Mesendoderm (in vitro differentiated cells): ENCODE results near the gene IRAG1.

Source experiments
- DNase-seq: peaks from one replicate; pipeline ENCODE4 v3.0.0; 2013
- H2AK5ac ChIP-seq: 2 replicates; pipeline ENCODE4 v1.6.1; 2013; ENCODE audit warnings: low read length, inconsistent platforms
- H2BK120ac ChIP-seq: 2 replicates; pipeline ENCODE4 v1.6.1; 2013; ENCODE audit warnings: low read depth, mild to moderate bottlenecking, low read length, moderate library complexity, mixed read lengths
- H2BK15ac ChIP-seq: replicated peaks from 2 replicates; pipeline ENCODE4 v1.6.1; 2013; ENCODE audit warnings: low read depth, mild to moderate bottlenecking, moderate library complexity
- H2BK5ac ChIP-seq: 2 replicates; pipeline ENCODE4 v1.6.1; 2013; ENCODE audit warnings: low read length, inconsistent platforms
- H3K18ac ChIP-seq: 2 replicates; pipeline ENCODE4 v1.6.1; 2013; ENCODE audit warnings: mild to moderate bottlenecking, low read length, mixed read lengths
- H3K23ac ChIP-seq: one replicate; pipeline ENCODE4 v1.6.1; 2013; ENCODE audit warnings: low read length
- H3K27ac ChIP-seq: 2 replicates; pipeline ENCODE4 v1.5.1; 2013; ENCODE audit warnings: low read depth, mild to moderate bottlenecking, inconsistent platforms, low read length, moderate library complexity
- H3K27me3 ChIP-seq: 2 replicates; pipeline ENCODE4 v1.6.1; 2013; ENCODE audit warnings: low read length, control low read depth, mild to moderate bottlenecking, inconsistent platforms; ENCODE audit not compliant: insufficient read depth, poor library complexity
- H3K36me3 ChIP-seq: 2 replicates; pipeline ENCODE4 v1.6.1; 2013; ENCODE audit warnings: low read length, inconsistent platforms; ENCODE audit not compliant: control insufficient read depth, insufficient read depth
- H3K4ac ChIP-seq: one replicate; pipeline ENCODE4 v1.6.1; 2013; ENCODE audit warnings: low read depth, mild to moderate bottlenecking, low read length, moderate library complexity
- H3K4me1 ChIP-seq: 2 replicates; pipeline ENCODE4 v1.6.1; 2013; ENCODE audit warnings: low read depth, low read length, inconsistent platforms; ENCODE audit not compliant: control insufficient read depth
- H3K4me2 ChIP-seq: 2 replicates; pipeline ENCODE4 v1.6.1; 2013; ENCODE audit warnings: low read length
- H3K4me3 ChIP-seq: 2 replicates; pipeline ENCODE4 v1.5.1; 2013; ENCODE audit warnings: mild to moderate bottlenecking, low read length
- H3K56ac ChIP-seq: one replicate; pipeline ENCODE4 v1.6.1; 2013; ENCODE audit warnings: low read length
- H3K79me1 ChIP-seq: 2 replicates; pipeline ENCODE4 v1.6.1; 2013; ENCODE audit warnings: low read length, inconsistent platforms
- H3K79me2 ChIP-seq: 2 replicates; pipeline ENCODE4 v1.6.1; 2013; ENCODE audit warnings: mild to moderate bottlenecking, low read length; ENCODE audit not compliant: control insufficient read depth, insufficient read depth
- H3K9ac ChIP-seq: 2 replicates; pipeline ENCODE4 v1.6.1; 2013; ENCODE audit warnings: low read length, inconsistent platforms
- H4K5ac ChIP-seq: one replicate; pipeline ENCODE4 v1.6.1; 2013; ENCODE audit warnings: low read length
- H4K8ac ChIP-seq: one replicate; pipeline ENCODE4 v1.6.1; 2013; ENCODE audit warnings: low read depth, mild to moderate bottlenecking, control low read depth, low read length, moderate library complexity
- WGBS: extraction: QIAGEN DNeasy Blood & Tissue Kit; methylation state at CpG from one replicate; pipeline ENCODE4 v1.1.7; 2013; ENCODE audit warnings: low lambda C conversion rate, missing lambda C conversion rate; ENCODE audit not compliant: insufficient coverage; ENCODE audit errors: extremely low coverage; 5-methylcytosine and 5-hydroxymethylcytosine counted together

The IRAG1 gene

GRCh38 chr11:10655943-10656576, 37.5 kb downstream of the IRAG1 start:
- H3K79me2 ChIP-seq = no peaks in the 10 kb centered on the region
- no peak overlapping the region for H3K4me3 ChIP-seq
- H3K4me1 ChIP-seq = no peaks in the 10 kb centered on the region
- H3K27ac ChIP-seq = no peak overlapping the region
- H2BK15ac ChIP-seq = no peak overlapping the region
- H2AK5ac ChIP-seq = no peak overlapping the region
- H3K56ac ChIP-seq = no peak overlapping the region
- DNase-seq = no peak
- H3K9ac ChIP-seq = no peak overlapping the region
- H3K79me1 ChIP-seq = no peaks in the 10 kb centered on the region
- H3K18ac ChIP-seq = no peak overlapping the region
- no peak overlapping the region for H3K4ac ChIP-seq
- no peak overlapping the region for H2BK5ac ChIP-seq
- H3K23ac ChIP-seq = no peak overlapping the region
- no peak overlapping the region for H3K4me2 ChIP-seq
- WGBS = no CpG with 5 or more reads among the region's 6 CpGs
- no peak overlapping the region for H4K5ac ChIP-seq
- no peaks in the 10 kb centered on the region for H3K27me3 ChIP-seq
- H3K36me3 ChIP-seq = no peaks in the 10 kb centered on the region
- H2BK120ac ChIP-seq = no peak overlapping the region
- no peak overlapping the region for H4K8ac ChIP-seq

GRCh38 chr11:10655227-10655626, 38.3 kb downstream of the IRAG1 start:
- Histone ChIP-seq H3K79me2 (no peaks in the 10 kb centered on the region), H2BK120ac (no peak overlapping the region), H3K9ac (no peak overlapping the region), H3K4ac (no peak overlapping the region), H2BK15ac (no peak overlapping the region), H2AK5ac (no peak overlapping the region), H4K8ac (no peak overlapping the region), H4K5ac (no peak overlapping the region), H3K4me1 (no peaks in the 10 kb centered on the region), H3K18ac (no peak overlapping the region), H3K56ac (no peak overlapping the region), H3K36me3 (no peaks in the 10 kb centered on the region), H2BK5ac (no peak overlapping the region), H3K23ac (no peak overlapping the region), H3K4me2 (no peak overlapping the region), H3K27me3 (no peaks in the 10 kb centered on the region), H3K27ac (no peak overlapping the region), H3K4me3 (no peak overlapping the region), H3K79me1 (no peaks in the 10 kb centered on the region)
- WGBS = no CpG with 5 or more reads among the region's 4 CpGs
- no peak for DNase-seq

- no peak overlapping the region for H2BK5ac ChIP-seq
- H3K18ac ChIP-seq = no peak overlapping the region
- H3K79me1 ChIP-seq = no peaks in the 10 kb centered on the region
- no peak overlapping the region for H4K5ac ChIP-seq
- H3K36me3 ChIP-seq = no peaks in the 10 kb centered on the region
- H3K56ac ChIP-seq = no peak overlapping the region
- no peak overlapping the region for H2AK5ac ChIP-seq
- H3K4me3 ChIP-seq = no peak overlapping the region
- no peak overlapping the region for H3K23ac ChIP-seq
- H3K4ac ChIP-seq = no peak overlapping the region
- H4K8ac ChIP-seq = no peak overlapping the region
- H2BK120ac ChIP-seq = no peak overlapping the region
- H3K27ac ChIP-seq = no peak overlapping the region
- no peaks in the 10 kb centered on the region for H3K27me3 ChIP-seq
- no peaks in the 10 kb centered on the region for H3K4me1 ChIP-seq
- H3K4me2 ChIP-seq = no peak overlapping the region
- no peak for DNase-seq
- no peaks in the 10 kb centered on the region for H3K79me2 ChIP-seq
- H3K9ac ChIP-seq = no peak overlapping the region
- WGBS = no CpG with 5 or more reads among the region's 1 CpG
- no peak overlapping the region for H2BK15ac ChIP-seq
Measured at GRCh38 chr11:10654811-10655150, 38.8 kb downstream of the IRAG1 start.

- Histone ChIP-seq H3K4ac (no peak overlapping the region), H4K8ac (no peak overlapping the region), H3K4me3 (no peak overlapping the region), H3K79me1 (no peaks in the 10 kb centered on the region), H2BK15ac (no peak overlapping the region), H2BK120ac (no peak overlapping the region), H3K27ac (no peak overlapping the region), H2BK5ac (no peak overlapping the region), H2AK5ac (peak overlapping the region; percentile 53), H3K56ac (no peak overlapping the region), H3K9ac (no peak overlapping the region), H3K4me2 (no peak overlapping the region), H3K79me2 (no peaks in the 10 kb centered on the region), H3K18ac (peak overlapping the region; percentile 12), H3K4me1 (no peaks in the 10 kb centered on the region), H3K36me3 (no peaks in the 10 kb centered on the region), H3K23ac (no peak overlapping the region), H3K27me3 (no peaks in the 10 kb centered on the region), H4K5ac (no peak overlapping the region)
- peak; percentile 80 for DNase-seq
- WGBS = no CpG with 5 or more reads among the region's 4 CpGs
Measured at GRCh38 chr11:10653946-10654810, 39.4 kb downstream of the IRAG1 start.

GRCh38 chr11:10653261-10653660, 40.3 kb downstream of the IRAG1 start:
- H2AK5ac ChIP-seq = no peak overlapping the region
- no peaks in the 10 kb centered on the region for H3K79me1 ChIP-seq
- H3K23ac ChIP-seq = no peak overlapping the region
- H3K4me1 ChIP-seq = no peaks in the 10 kb centered on the region
- H3K4me3 ChIP-seq = no peak overlapping the region
- no peaks in the 10 kb centered on the region for H3K27me3 ChIP-seq
- H2BK120ac ChIP-seq = no peak overlapping the region
- H3K56ac ChIP-seq = no peak overlapping the region
- DNase-seq = no peak
- no peaks in the 10 kb centered on the region for H3K36me3 ChIP-seq
- no CpG with 5 or more reads among the region's 2 CpGs for WGBS
- H3K27ac ChIP-seq = no peak overlapping the region
- no peak overlapping the region for H4K5ac ChIP-seq
- H3K9ac ChIP-seq = no peak overlapping the region
- H3K4ac ChIP-seq = no peak overlapping the region
- H3K18ac ChIP-seq = no peak overlapping the region
- H3K4me2 ChIP-seq = no peak overlapping the region
- no peaks in the 10 kb centered on the region for H3K79me2 ChIP-seq
- H2BK15ac ChIP-seq = no peak overlapping the region
- no peak overlapping the region for H4K8ac ChIP-seq
- H2BK5ac ChIP-seq = no peak overlapping the region
